C4-2B (cell line): ENCODE results near the gene OR2T6.
"Not testable (repeated sequence)": the region's sequence is repeated elsewhere in the genome, so short reads cannot be mapped to it uniquely, and the experiment has no call there.

Experiments used
- ZFX ChIP-seq: fragments of 450-650 bp; IDR thresholded peaks from 2 replicates; pipeline ENCODE4 v1.6.1; 2017
- TF ChIP-seq, protein P1 (sequence below): fragments of 450-650 bp; conservative IDR thresholded peaks from 2 replicates; pipeline ENCODE4 v1.5.1; 2017; ENCODE audit warnings: mild to moderate bottlenecking

GRCh38 chr1:248433811-248434415, 58.4 kb downstream of the OR2T6 start:
- TF ChIP-seq, protein P1, sequence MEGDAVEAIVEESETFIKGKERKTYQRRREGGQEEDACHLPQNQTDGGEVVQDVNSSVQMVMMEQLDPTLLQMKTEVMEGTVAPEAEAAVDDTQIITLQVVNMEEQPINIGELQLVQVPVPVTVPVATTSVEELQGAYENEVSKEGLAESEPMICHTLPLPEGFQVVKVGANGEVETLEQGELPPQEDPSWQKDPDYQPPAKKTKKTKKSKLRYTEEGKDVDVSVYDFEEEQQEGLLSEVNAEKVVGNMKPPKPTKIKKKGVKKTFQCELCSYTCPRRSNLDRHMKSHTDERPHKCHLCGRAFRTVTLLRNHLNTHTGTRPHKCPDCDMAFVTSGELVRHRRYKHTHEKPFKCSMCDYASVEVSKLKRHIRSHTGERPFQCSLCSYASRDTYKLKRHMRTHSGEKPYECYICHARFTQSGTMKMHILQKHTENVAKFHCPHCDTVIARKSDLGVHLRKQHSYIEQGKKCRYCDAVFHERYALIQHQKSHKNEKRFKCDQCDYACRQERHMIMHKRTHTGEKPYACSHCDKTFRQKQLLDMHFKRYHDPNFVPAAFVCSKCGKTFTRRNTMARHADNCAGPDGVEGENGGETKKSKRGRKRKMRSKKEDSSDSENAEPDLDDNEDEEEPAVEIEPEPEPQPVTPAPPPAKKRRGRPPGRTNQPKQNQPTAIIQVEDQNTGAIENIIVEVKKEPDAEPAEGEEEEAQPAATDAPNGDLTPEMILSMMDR = not testable (repeated sequence)
- not testable (repeated sequence) for TF ChIP-seq ZFX
